Measurements from ENCODE around the gene GP9.

- TF ChIP-seq POLR2A (IDR thresholded peaks at IDR 0.05; ENCODE audit: low read depth, low read length) = no peak
- no peak for TF ChIP-seq SPI1 (IDR thresholded peaks at IDR 0.05; ENCODE audit: low read depth, low read length)
- TF ChIP-seq TAF1 (IDR thresholded peaks at IDR 0.05; ENCODE audit: low read depth, low read length) = no peak
- TF ChIP-seq POLR2AphosphoS5 (IDR thresholded peaks at IDR 0.05; ENCODE audit: low read depth, low read length) = no peak
- no peak for TF ChIP-seq POU2F2 (IDR thresholded peaks at IDR 0.05; ENCODE audit: low read depth, low read length)
Measured at GRCh38 chr3:129014793-129015345, 45.7 kb upstream of the GP9 start.

All from GM12891 (cell line).